HG03521 (cell line): Measurements from ENCODE around the gene DMXL1.

Experiments used
- ATAC-seq: cut with Tn5 transposase; IDR thresholded peaks from one replicate; pipeline ENCODE4 v1.9.1; 2021; ENCODE audit warnings: mild to moderate bottlenecking, moderate library complexity; ENCODE audit not compliant: unreplicated experiment

DMXL1 gene

DNA sequence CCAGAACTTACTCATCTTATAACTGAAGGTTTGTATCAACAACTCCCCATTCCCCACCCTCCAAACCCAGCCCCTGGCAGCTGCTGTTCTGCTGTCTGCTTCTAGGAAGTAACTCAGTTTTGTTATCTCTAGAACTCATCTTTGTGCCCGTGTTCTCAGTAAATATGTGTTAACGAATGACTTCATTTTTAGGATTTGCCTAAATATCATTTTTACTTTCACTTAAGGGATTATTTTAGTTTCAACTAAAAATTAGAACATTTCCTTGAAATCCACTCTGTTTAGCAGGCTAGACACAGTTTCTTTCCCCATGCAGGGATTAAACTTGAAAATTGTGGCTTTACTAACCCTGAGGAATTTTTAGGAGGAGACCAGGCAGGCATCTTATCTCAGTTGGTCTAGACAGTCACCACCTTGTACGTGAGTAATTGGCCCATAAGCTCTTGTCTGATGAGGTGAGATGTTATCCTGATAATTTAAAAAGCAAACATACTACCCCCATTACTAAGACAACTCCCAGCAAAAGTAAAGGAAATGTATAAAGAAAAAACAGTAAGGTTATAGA, 216.7 kb downstream of the DMXL1 start:
- ATAC-seq = peak; percentile 36

DNA sequence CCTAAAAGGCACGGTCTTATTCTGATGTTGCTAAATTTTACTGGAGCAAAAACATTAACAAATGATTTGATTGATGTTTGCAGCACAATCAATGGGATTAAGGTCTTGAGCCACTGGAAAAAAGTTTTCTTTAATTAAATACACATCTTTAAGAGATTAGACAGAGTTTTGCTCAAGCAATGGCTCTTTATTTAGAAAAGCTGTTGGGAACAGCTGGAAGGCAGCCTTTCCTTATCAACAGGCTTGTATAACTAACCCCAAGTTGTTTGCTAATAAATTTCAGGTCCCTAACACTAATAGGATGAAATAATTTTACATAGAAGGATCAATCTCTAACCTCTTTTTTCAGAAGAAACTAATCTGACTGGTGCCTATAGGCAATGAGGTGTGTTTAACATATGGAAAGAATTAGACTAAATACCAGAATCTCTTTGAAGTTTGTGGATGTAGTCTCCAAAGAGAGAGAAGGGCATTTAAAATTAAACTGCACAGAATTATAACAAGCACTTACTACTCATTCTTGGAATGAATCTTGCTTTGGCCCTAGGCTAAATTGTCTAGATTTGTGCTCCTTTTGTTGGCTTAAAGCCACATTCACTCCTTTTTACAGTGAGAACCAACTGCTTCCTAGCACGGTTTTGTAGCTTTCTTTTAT, 217.6 kb downstream of the DMXL1 start:
- ATAC-seq = no peak

DNA sequence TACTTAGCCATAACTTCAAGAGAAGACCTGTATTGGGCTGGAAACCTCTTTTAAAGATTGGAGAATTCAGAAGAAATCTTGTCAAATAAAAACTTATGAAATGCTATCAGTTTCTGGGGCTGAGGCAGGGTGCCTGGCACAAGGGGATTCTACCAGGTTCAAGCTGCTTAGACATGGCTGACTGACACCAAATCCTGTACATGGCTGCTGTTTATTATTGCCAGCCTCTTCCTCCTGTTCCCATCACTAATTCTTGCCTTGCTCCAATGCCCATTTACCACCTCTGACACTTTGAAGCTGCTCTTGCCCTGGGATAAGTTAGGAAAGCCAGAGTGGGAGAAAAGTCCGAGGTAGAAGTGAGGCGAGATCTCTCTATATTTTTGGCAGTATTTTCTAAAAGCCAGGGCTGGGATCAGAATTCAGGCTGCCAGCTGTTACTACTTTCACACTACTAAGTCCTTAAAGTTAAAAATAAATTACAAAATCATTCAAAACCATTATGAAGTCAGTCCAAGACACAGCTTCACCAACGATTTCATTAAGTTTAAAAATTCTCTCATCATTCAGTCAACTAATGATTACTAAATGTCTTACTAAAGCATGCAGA, 218.7 kb downstream of the DMXL1 start:
- no peak for ATAC-seq

DNA sequence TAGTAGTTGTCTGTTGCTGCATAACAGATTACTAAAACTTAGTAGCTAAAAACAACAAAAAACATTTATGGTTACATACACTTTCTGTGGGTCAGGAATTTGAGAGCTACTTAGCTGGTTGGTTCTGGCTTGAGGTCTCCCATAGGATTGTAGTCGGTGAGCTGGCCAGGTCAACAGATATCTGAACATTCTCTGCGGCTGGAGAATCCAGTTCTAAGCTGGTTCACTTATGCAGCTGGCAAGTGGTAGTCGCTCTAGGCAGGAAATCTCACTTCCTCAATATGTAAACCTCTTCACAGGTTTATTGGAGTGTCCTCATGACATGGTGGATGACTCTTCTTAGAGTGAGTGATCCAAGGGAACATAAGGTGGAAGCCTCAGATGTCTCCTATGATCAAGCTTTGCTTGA, 219.3 kb downstream of the DMXL1 start:
- peak; percentile 88 for ATAC-seq

DNA sequence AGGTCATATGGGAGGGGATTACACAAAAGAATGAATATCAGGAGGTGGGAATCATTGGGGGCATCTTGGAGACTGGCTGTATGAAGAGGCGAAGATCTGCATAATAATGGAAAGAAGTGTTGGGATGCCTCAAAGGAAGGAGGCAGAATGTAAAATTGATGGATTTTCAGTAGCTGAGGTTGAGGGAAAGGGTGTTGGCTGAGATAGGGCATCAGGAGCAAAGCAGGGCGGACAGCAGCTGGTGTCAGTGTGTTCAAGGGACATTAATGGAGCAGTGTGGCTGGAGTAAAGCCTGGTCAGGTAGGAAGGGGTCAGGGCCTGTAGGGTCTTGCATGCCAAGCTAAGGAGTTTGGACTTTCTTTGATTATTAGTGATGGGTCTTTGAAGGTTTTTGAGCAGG, 219.7 kb downstream of the DMXL1 start:
- no peak for ATAC-seq

DNA sequence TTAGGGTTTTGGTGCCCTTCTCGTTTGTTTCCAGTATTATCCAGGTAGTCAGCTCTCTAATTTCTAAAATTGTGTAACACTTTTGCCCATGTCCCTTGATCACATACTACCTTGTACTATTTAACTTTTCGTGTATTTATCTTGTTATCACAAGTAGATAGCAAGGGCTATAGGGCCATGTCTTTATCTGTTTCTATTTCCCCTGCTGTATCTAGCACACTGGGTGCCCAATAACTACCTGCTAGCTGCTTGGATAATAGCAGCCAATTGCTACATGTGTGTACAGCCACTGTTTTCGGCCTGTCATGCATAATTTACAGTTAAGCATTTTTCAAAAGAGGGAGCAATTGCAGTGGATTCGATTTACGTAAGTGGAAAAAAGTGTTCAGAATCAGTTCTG, 220.2 kb downstream of the DMXL1 start:
- no peak for ATAC-seq

DNA sequence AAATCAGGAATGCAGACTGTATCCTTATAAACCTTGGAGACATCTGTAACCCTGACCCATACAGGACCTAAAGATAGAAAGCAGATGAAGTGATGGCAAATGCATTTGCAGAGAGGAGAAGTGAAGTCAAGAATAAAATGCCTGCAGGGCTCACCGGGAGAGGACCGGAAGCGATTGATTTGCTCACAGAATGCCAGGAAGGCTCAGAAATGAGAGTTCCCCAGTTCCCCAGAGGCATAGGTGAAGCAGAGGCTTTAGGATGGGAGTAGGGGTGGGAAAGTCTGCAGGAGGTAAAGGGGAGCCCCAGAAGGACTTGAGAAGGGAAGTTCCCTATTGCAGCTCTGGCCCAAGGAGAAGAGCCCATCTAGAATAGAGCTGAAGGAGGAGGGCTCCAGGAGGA, 221.0 kb downstream of the DMXL1 start:
- ATAC-seq = no peak

DNA sequence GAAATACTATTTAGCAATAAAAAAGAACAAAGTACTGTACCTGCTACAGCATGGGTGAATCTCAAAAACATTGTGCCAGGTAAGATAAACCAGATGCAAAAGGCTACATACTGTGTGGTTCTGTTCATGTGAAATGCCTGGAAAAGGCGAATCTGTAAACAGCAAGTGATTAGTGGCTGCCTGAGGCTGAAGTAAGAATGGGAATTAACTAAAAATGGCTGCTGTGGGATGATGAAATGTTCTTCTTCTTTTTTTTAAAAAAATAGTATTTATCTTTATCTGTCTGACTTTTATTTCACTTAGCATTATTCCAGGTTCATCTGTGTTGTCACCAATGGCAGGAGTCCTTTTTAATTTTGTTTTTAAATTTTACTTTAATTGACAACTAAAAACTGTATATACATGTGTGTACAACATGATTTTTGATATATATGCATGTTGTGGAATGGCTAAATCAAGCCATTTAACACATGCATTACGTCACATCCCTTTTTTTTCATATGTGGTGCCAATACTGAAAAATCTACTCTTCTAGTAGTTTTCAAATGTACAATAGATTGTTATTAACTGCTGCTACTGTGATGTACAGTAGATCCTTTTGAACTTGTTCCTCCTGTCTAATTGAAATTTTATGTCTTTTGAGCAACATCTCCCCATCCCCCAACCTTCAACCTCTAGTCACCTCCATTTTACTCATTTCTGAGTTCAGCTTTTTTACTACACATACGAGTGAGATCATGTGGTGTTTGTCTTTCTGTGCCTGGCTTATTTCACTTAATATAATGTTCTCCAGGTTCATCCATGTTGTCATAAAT, 222.0 kb downstream of the DMXL1 start:
- ATAC-seq = no peak

DNA sequence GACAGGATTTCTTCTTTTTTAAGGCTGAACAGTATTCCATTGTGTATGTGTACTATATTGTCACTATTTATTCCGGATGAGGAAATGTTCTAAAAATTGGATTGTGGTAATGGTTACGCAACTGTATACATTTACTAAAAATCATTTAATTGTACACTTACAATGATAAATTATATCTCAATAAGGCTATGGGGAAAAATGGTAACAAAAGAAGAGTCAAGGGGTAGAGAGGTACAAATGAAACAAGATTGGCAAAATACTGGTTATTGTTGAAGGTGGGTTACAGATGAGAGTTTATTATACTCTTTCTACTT, 222.6 kb downstream of the DMXL1 start:
- no peak for ATAC-seq
